NCI-H1105 (cell line): ENCODE results near the gene RHBDL1.
"Not testable (repeated sequence)": the region's sequence is repeated elsewhere in the genome, so short reads cannot be mapped to it uniquely, and the experiment has no call there.

ENCODE experiments used
- DNase-seq: peaks from one replicate; lab custom pipeline; 2025; lab: John Stamatoyannopoulos, UW

The RHBDL1 gene

DNA sequence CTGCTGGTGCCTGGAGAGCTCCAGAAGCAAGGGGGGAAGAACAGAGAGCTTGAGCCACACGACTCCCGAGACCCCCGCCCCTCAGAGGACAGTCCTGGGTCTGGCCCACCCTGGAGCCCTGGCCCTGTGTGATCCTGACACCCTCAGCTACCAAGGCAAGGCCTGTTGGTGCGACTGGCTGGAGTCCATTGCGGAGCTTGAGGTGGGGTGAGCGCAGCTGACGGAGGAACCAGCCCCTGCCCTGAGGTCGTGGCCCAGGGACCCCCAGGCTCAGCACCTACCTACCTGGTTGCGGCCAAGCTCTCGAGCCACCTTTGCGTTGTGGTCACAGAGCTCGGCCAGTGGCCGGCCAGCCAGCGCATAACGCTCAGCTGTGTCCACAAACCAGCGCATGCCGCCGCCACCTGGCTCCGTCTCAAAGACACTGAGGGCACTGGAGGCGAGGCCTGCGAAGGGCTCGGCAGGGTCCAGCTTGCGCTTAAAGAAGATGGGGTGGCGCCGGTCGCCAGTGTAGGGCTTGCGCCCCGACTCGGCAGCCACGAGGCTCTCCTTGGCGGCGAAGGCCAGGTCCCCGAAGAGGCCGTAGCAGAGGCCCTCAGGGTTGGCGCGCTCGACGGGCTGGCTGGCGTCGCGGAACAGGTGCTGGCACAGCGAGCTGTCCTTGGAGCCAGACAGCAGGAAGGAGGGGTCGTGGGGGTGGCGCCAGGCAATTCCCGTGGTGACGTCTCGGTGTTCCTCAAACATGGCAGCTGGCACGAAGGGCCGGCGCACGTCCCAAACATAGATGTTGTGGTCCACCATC, 11.2 kb downstream of the RHBDL1 start:
- no peak for DNase-seq

GRCh38 chr16:687499-687898, 12.0 kb downstream of the RHBDL1 start:
- DNase-seq, result no peak

DNA sequence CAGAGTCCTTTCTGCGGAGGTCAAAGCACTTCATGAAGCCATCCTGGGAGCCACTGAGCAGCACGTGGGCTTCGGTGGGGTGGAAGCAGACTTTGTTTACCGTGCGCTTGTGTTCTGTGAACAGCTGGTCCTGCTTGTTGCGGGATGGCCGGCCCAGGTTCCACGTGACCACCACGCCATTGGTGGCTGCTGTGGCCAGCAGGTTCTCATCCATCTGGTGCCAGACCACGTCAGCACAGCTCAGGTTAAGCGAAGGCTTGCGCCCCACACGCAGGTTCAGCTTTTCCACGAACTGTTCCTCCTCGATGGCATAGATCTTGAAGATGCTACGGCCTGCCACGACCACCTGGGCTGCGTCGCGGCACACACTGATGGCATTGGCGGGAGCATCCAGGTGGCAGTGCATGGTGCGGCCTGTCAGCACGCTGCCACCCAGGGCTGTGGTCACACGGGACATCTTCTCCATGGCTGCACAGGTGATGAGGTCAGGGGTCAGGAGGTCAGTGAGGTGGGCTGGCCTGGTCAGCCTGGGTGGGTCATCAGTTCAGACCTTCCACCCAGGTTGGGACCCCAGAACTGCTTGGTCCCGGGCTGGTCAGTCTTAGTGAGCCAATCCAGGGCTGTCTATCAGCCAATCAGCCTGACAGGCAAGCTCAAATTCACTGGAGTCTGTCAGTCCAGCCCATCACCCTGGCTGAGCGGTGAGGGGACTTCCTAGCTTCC, 13.9 kb downstream of the RHBDL1 start:
- no peak for DNase-seq

DNA sequence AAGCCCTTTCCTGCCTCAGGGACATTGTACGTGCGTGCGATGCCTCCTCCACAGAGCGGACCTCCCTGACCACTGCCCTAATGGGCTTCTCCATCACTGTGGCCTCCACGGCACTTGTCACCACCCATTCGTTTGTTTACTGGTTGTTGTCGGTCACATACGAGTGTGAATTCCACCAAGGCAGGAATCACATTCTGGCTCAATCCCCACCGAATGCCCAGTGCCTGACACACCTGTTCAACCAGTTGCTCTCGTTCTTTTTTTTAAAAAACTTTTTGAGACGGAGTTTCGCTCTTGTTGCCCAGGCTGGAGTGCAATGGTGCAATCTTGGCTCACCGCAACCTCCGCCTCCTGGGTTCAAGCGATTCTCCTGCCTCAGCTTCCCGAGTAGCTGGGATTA, 15.8 kb downstream of the RHBDL1 start:
- DNase-seq, result not testable (repeated sequence)

DNA sequence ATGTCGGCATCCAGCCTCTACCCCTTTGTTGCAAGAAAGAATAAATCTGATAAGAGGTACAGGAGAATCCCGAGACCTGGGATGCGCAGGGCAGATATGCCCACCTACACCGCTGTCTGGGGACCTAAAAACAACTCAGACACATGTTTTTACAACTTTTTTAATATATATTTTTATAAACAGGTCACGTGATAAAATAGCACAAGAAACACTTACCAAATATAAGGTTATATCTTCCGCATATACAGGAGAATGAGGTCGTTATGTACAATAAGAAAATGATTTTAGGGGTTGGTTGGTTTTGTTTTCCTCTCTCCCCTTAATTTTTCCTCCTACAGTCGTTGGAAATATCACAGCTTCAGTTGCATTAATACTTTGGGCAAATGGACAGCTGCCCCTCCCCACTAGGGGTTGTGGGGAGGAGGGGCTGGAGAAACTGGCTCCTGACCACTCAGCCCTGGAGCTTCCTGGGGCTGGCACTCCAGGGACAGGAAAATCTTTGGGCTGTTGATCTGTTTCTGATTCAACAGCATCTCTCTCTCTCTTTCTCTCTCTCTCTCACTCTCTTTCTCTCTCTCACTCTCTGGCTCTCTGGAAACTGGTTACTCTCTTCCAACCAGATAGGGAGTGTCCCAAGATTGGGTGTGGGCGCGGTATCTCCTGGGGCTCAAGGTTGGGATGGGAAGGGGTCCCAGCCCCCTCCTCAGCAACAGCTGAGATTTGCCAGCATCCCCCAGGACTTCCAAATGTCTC, 17.1 kb downstream of the RHBDL1 start:
- no peak for DNase-seq

DNA sequence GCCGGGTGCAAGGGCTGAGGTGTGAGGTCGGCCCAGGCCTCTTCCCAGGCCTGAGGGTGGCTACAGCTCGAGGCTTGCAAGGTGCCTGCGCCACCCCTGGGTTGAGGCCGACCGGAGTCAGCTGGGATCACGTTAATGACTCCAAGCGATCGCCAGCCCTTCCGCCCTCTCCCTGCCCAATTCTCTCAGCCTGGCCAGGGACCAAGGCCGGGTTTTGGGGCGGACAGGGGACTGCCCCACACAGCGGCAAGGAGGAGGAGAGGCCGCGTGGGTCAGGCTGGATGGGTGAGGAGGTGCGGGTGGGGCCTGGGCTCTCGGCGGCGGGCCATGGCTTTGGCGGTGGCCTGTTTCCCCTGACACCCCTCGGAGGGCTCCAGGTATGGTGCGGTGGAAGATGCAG, 17.9 kb downstream of the RHBDL1 start:
- no peak for DNase-seq

- no peak for DNase-seq
Observed at GRCh38 chr16:693766-694165, 18.3 kb downstream of the RHBDL1 start.

DNA sequence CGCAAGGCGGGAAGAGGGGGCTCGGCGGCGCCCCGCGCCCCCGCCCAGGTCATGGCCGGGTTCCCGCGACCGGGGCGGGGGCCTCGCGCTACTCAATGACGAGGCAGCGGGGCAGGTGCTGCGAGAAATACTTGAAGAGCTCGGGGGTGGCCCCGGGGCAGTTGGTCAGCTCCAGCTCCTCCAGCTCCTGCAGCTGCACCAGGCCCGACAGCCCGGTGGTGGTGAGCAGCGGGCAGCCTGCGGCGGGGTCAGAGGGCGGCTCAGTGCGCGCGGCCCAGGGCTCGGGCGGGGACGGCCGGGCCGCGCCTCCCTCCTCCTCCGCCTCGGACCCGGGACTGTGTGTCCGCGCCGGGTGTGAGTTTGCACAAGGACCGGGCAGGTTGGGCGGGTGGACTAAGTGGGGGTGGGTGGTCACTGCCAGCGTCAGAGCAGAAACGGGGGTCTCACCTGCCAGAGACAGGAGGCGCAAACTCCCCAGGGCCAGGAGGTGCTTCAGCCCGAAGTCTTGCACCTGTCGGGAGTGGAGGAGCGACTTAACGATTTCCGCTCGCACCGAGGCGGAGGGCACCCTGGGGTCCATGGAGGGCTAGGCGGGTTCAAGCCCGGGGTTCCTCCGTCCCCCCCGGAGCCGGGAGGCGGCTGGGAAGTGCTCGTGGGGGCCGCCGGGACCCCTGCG, 18.9 kb downstream of the RHBDL1 start:
- DNase-seq, result no peak

- DNase-seq, result no peak
Observed at GRCh38 chr16:694863-695354, 19.4 kb downstream of the RHBDL1 start.

DNA sequence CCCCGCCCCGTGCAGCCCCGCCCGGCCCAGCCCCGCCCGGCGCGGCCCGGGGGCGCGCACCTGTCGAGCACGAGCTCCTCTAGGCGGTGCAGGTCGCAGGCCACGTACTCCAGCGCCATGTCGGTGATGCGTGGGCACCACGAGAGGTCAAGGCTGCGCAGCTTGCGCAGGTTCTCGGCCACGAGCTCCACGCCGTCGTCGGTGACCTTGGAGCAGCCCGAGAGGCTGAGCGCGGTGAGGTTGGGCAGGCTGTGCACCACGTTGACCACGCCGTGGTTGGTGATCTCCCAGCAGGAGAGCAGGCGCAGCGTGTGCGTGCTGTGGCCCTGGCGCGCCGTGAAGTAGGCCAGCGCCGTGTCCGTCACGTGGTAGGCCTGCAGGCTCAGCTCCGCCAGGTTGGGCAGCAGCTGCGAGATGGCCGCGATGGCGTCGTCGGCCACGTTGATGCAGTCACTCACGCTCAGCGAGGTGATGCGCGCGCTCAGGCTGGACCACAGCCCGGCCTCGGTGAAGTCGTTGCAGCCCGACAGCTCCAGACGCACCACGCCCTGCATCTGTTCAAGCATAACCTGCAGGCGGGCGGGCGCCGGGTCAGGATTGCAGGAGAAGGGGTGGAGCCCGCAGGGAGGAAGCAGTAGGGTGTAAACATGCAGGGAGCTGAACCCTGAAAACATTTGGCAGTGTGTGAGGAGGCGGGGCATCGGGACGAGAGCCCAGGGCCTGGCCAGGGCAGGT, 20.1 kb downstream of the RHBDL1 start:
- DNase-seq, result peak; percentile 75

- no peak for DNase-seq
Observed at GRCh38 chr16:698911-699671, 23.6 kb downstream of the RHBDL1 start.

- no peak for DNase-seq
Observed at GRCh38 chr16:700684-701584, 25.5 kb downstream of the RHBDL1 start.

- no peak for DNase-seq
Observed at GRCh38 chr16:702341-702740, 26.9 kb downstream of the RHBDL1 start.

- DNase-seq, result no peak
Observed at GRCh38 chr16:703406-703805, 27.9 kb downstream of the RHBDL1 start.

DNA sequence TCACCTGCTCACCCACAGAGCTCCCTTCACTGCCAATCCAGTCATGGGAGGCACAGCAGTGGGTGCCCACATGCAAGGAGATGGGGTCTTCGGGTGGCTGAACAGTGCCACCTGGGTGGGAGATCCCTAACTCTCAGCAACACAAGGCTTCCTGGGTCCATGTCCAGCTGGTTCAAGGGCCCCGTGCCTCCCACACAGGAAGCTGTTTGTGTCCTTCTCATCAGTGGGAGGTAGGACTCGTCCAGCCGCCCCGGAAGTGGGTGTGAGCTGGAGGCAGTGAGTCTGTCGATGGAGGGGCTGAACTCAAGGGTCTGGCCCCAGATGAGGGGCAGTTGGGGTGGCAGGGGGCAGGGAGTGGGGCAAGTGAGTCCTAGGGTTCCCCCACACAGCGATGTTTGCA, 28.6 kb downstream of the RHBDL1 start:
- DNase-seq, result no peak

DNA sequence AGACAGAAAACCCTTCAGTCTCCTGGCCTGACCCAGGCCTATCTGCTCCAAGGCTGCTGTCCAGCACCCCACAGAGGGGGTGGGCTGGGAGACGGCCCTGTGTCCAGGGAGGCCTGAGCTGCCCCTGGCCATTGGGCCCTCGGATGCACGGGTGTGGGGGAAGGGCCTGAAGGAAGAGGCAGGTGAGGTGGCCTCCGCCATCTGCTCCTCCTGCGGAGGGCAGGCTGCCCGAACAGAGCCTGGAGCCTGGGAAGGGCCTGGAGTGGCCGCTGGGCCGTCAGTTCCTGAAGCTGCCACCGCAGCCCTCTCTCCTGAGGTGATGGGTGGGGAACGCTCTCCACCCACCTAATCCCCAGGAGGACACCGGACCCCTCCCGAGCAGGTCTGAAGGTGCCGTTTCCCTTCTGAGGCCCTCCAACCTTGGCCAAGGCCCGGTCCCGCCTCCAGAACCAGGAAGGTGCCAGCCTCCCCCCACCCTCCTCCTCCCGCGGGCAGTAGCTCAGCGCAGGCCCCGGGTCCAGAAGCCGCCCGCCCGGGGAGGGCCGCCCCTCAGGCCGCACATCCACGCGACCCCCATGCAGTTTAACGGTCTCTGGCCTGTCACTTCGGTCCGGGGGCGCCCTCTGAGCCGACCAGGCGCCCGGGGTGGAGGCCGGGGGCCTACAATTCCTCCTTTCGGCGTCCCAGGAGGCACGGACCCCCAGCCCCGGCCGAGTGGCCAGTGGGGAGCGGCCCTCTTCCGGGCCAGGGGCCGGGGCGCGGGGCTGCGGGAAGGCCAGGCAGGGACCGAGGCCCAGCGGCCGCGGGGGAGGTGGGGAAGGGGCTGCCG, 29.3 kb downstream of the RHBDL1 start:
- DNase-seq, result no peak

DNA sequence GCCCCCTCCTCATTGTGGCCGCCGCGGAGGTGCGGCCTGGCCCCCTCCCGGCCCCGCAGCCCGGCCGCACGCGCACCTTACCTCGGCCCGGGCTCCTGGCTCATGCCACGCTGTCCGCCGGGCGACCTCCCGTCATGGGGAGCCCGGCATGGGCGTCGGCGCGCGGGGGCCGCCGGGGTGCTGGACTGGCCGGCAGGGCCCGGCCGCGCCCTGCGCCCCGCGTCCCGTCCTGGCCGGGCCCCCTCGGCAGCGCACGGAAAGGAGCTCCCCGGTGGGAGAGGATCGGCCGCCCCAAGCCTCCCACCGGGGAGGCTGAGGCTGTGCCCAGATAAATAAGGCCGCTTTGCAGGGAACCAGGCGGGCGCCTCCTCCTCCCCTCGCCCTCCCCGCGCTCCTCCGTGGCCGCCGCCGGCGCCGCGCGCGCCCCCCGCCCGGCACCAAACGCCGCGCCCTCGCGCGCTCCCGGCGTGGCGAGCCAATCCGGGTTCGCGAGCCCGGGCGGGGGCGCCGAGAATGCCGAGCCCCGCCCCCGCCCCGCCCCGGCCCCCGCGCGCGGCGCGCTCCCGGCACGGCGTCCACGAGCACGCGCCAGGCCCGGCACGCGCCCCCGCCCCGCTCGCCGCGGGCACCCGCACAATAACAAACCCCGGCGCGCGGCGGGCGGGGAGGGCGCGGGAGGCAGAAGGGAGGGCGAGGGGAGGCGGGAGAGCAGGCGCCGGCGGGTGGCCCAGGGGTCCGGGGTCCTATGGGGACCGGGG, 30.1 kb downstream of the RHBDL1 start, which contains the start of gene FBXL16:
Gene FBXL16 (minus strand): TSS at position 371 of the 758 bp plus-strand sequence. CDS start 8,396 bp downstream, outside the sequence.
- peak; percentile 40 for DNase-seq
